T-helper 1 cell treated with Interleukin-12 subunit alpha and Interleukin-12 subunit beta and Interleukin-4 antibody, amounts not matched to agents 30 μg/mL and 1 μg/mL, for 36 hours (primary cell): ENCODE data around the gene GPRIN3.
A peak's percentile ranks its signal among the peaks of the same experiment; 100 is the strongest.

Experiments
- H3K27ac Mint-ChIP-seq: one replicate; pipeline ENCODE4 v1.8.0; 2021; ENCODE audit warnings: mild to moderate bottlenecking, mixed read lengths
- H3K27me3 Mint-ChIP-seq: one replicate; pipeline ENCODE4 v1.8.0; 2021; ENCODE audit warnings: low read depth, mixed read lengths
- H3K36me3 Mint-ChIP-seq: one replicate; pipeline ENCODE4 v1.8.0; 2021; ENCODE audit warnings: low read depth, mixed read lengths
- H3K4me1 Mint-ChIP-seq: one replicate; pipeline ENCODE4 v1.8.0; 2021; ENCODE audit warnings: low read depth, mixed read lengths
- H3K4me3 Mint-ChIP-seq: one replicate; pipeline ENCODE4 v1.8.0; 2021; ENCODE audit warnings: mild to moderate bottlenecking, moderate library complexity, mixed read lengths
- H3K9me3 Mint-ChIP-seq: one replicate; pipeline ENCODE4 v1.8.0; 2021; ENCODE audit warnings: mixed read lengths

The GPRIN3 gene

GRCh38 chr4:89290727-89291516 is 16.7 kb downstream of the GPRIN3 start:
- Mint-ChIP-seq H3K27ac (peak overlapping the region; percentile 67), H3K9me3 (peaks cover 4% of the 10 kb centered on the region), H3K27me3 (no peaks in the 10 kb centered on the region), H3K4me3 (peak overlapping the region; percentile 62), H3K4me1 (peaks cover 86% of the 10 kb centered on the region), H3K36me3 (peaks cover 47% of the 10 kb centered on the region)

GRCh38 chr4:89289312-89289711 is 18.3 kb downstream of the GPRIN3 start:
- Mint-ChIP-seq H3K4me3 (peak overlapping the region; percentile 62), H3K27ac (peak overlapping the region; percentile 81), H3K4me1 (peaks cover 87% of the 10 kb centered on the region), H3K9me3 (peaks cover 4% of the 10 kb centered on the region), H3K36me3 (peaks cover 41% of the 10 kb centered on the region), H3K27me3 (no peaks in the 10 kb centered on the region)

- peaks cover 87% of the 10 kb centered on the region for H3K4me1 Mint-ChIP-seq
- H3K4me3 Mint-ChIP-seq: peak overlapping the region; percentile 53
- H3K27ac Mint-ChIP-seq: peak overlapping the region; percentile 67
- no peaks in the 10 kb centered on the region for H3K27me3 Mint-ChIP-seq
- H3K36me3 Mint-ChIP-seq: peaks cover 46% of the 10 kb centered on the region
- peaks cover 4% of the 10 kb centered on the region for H3K9me3 Mint-ChIP-seq
These were observed 19.2 kb downstream of the GPRIN3 start for GRCh38 chr4:89288430-89288829.

GRCh38 chr4:89287945-89288344 is 19.7 kb downstream of the GPRIN3 start:
- H3K27me3 Mint-ChIP-seq: no peaks in the 10 kb centered on the region
- H3K27ac Mint-ChIP-seq: no peak overlapping the region
- H3K36me3 Mint-ChIP-seq: peaks cover 47% of the 10 kb centered on the region
- no peak overlapping the region for H3K4me3 Mint-ChIP-seq
- peaks cover 4% of the 10 kb centered on the region for H3K9me3 Mint-ChIP-seq
- H3K4me1 Mint-ChIP-seq: peaks cover 86% of the 10 kb centered on the region

DNA sequence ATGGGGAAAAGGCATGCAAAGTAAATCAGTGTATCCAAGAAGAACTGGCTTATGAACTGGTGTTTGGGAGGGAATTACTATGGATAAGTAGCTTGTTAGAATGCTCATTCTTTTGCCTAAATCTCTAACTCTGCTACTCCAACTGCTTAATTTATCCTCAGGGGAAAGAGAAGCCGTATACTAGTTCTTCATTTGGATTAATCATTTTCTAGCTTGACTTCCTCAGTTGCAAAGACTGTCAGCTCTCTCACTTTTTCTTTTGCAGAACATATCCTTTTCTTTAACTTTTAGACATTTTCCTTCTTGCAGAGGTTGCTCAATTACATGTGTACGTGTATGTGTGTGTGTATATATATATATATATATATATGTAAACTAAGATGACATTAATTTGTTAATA is 21.9 kb downstream of the GPRIN3 start:
- Mint-ChIP-seq H3K27me3 (no peaks in the 10 kb centered on the region), H3K4me3 (peak overlapping the region; percentile 30), H3K4me1 (peaks cover 77% of the 10 kb centered on the region), H3K9me3 (no peaks in the 10 kb centered on the region), H3K36me3 (peaks cover 39% of the 10 kb centered on the region), H3K27ac (peak overlapping the region; percentile 58)

- Mint-ChIP-seq H3K36me3 (peaks cover 32% of the 10 kb centered on the region), H3K9me3 (no peaks in the 10 kb centered on the region), H3K4me1 (peaks cover 68% of the 10 kb centered on the region), H3K27ac (peak overlapping the region; percentile 94), H3K4me3 (peak overlapping the region; percentile 58), H3K27me3 (no peaks in the 10 kb centered on the region)
These were observed 22.8 kb downstream of the GPRIN3 start for GRCh38 chr4:89284828-89285227.

- Mint-ChIP-seq H3K27ac (peak overlapping the region; percentile 94), H3K36me3 (peaks cover 27% of the 10 kb centered on the region), H3K27me3 (no peaks in the 10 kb centered on the region)
These were observed 23.6 kb downstream of the GPRIN3 start for GRCh38 chr4:89284020-89284424.

DNA sequence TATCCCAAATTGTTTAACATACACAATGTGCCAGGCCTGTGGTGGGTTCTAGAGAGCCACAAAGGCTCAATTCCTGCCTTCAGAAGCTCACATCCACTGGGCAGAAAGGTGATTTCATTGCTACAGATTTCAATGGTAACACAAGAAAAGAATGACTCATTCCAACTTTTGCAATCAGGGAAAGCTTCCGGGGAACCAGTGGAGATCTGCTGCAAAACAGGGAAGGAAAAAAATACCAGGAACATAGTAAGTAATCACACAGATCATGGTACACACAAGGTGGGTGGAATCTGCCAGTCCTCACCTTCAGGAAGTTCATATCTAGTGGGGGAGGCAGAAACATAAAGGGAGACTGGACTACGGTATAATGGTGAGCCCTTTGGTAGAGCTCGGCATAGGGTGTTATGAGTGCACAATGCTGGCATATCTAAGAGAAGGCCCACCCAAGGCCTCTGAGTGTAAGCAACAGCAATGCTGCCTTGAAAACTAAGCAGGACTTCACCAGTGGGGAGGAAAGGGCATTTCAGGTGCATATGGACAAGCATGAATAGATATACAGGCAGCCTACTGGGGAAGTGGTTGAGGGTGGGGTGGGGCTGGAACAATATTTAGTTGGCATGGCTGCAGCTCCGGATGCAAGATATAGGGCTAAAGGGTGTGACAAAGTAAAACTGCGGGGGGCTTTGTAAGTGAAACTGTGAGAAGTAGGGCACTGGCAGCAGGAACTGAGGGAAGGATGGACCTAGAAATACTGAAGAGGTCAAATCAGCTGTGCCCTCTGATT is 24.2 kb downstream of the GPRIN3 start:
- peaks cover 54% of the 10 kb centered on the region for H3K4me1 Mint-ChIP-seq
- no peaks in the 10 kb centered on the region for H3K9me3 Mint-ChIP-seq
- H3K36me3 Mint-ChIP-seq: peaks cover 30% of the 10 kb centered on the region
- H3K27me3 Mint-ChIP-seq: no peaks in the 10 kb centered on the region
- peak overlapping the region; percentile 94 for H3K27ac Mint-ChIP-seq
- peak overlapping the region; percentile 55 for H3K4me3 Mint-ChIP-seq

More at GRCh38 chr4:89284020-89284424, 23.6 kb downstream of the GPRIN3 start:
- H3K4me1 Mint-ChIP-seq: peaks cover 60% of the 10 kb centered on the region
- no peaks in the 10 kb centered on the region for H3K9me3 Mint-ChIP-seq
- peak overlapping the region; percentile 55 for H3K4me3 Mint-ChIP-seq

GRCh38 chr4:89279385-89279784 is 28.2 kb downstream of the GPRIN3 start:
- Mint-ChIP-seq H3K4me3 (no peak overlapping the region), H3K36me3 (peaks cover 43% of the 10 kb centered on the region), H3K27ac (no peak overlapping the region), H3K4me1 (peaks cover 43% of the 10 kb centered on the region), H3K27me3 (no peaks in the 10 kb centered on the region), H3K9me3 (peaks cover 3% of the 10 kb centered on the region)

GRCh38 chr4:89277412-89277811 is 30.2 kb downstream of the GPRIN3 start:
- H3K36me3 Mint-ChIP-seq: peaks cover 43% of the 10 kb centered on the region
- H3K4me3 Mint-ChIP-seq: no peak overlapping the region
- H3K27ac Mint-ChIP-seq: no peak overlapping the region
- peaks cover 3% of the 10 kb centered on the region for H3K9me3 Mint-ChIP-seq
- H3K27me3 Mint-ChIP-seq: no peaks in the 10 kb centered on the region
- peaks cover 39% of the 10 kb centered on the region for H3K4me1 Mint-ChIP-seq

- Mint-ChIP-seq H3K4me1 (peaks cover 41% of the 10 kb centered on the region), H3K36me3 (peaks cover 44% of the 10 kb centered on the region), H3K27ac (no peak overlapping the region), H3K9me3 (peaks cover 3% of the 10 kb centered on the region), H3K27me3 (no peaks in the 10 kb centered on the region), H3K4me3 (no peak overlapping the region)
These were observed 31.3 kb downstream of the GPRIN3 start for GRCh38 chr4:89276296-89276695.

- Mint-ChIP-seq H3K9me3 (peaks cover 3% of the 10 kb centered on the region), H3K4me3 (no peak overlapping the region), H3K4me1 (peaks cover 44% of the 10 kb centered on the region)
These were observed 32.0 kb downstream of the GPRIN3 start for GRCh38 chr4:89275587-89275986.

DNA sequence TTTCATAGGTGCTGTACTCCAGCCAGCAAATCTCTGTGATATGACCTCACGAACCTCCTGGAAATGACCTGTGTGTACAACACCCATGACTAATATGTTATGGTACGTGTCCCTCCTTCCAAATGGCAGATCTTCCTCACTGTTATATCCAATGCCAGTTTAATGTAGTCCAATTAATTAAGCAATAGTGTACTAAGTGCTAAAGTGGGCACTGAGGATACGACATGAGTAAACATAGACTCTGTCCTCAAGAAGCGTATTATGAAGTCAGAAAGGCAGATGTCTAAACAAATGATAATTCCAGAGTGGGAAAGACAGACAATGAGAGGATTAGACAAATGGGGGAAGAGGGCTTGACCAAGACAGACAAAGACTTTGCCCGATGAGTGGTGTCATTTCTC is 33.9 kb downstream of the GPRIN3 start:
- H3K4me1 Mint-ChIP-seq: peaks cover 51% of the 10 kb centered on the region
- H3K27ac Mint-ChIP-seq: no peak overlapping the region
- no peak overlapping the region for H3K4me3 Mint-ChIP-seq
- H3K27me3 Mint-ChIP-seq: no peaks in the 10 kb centered on the region
- H3K36me3 Mint-ChIP-seq: peaks cover 50% of the 10 kb centered on the region
- peaks cover 3% of the 10 kb centered on the region for H3K9me3 Mint-ChIP-seq

More at GRCh38 chr4:89275587-89275986, 32.0 kb downstream of the GPRIN3 start:
- Mint-ChIP-seq H3K27ac (no peak overlapping the region), H3K36me3 (peaks cover 44% of the 10 kb centered on the region), H3K27me3 (no peaks in the 10 kb centered on the region)

- Mint-ChIP-seq H3K36me3 (peaks cover 52% of the 10 kb centered on the region), H3K4me1 (peaks cover 52% of the 10 kb centered on the region), H3K4me3 (no peak overlapping the region), H3K9me3 (no peaks in the 10 kb centered on the region), H3K27ac (peak overlapping the region; percentile 4), H3K27me3 (no peaks in the 10 kb centered on the region)
These were observed 36.8 kb downstream of the GPRIN3 start for GRCh38 chr4:89270792-89271191.
